Neural progenitor cell (in vitro differentiated cells): ENCODE data around the gene TP53INP2. TPM values are rescaled to one million over a fixed set of nuclear protein-coding genes. Genes with fewer than 3 reads are reported as not detected.

Experiments
- DNase-seq: peaks from one replicate; pipeline ENCODE4 v3.0.0-alpha.2; 2016; ENCODE audit warnings: low spot score
- H2AFZ ChIP-seq: fragments of 200-600 bp; sonication (generic); replicated peaks from 2 replicates; pipeline ENCODE4 v1.6.1; 2016; ENCODE audit warnings: antibody characterized with exemption
- H3F3A ChIP-seq: fragments of 200-600 bp; sonication (generic); 2 replicates; pipeline ENCODE4 v1.6.1; 2016; ENCODE audit warnings: antibody characterized with exemption, low read depth
- H3K27ac ChIP-seq: fragments of 200-600 bp; sonication (generic); 2 replicates; pipeline ENCODE4 v1.5.1; 2016; ENCODE audit warnings: mild to moderate bottlenecking
- H3K27me3 ChIP-seq: fragments of 200-600 bp; sonication (generic); 2 replicates; pipeline ENCODE4 v1.6.1; 2016; ENCODE audit warnings: mild to moderate bottlenecking, moderate library complexity
- H3K36me3 ChIP-seq: fragments of 200-600 bp; sonication (generic); 2 replicates; pipeline ENCODE4 v1.5.1; 2016
- H3K4me1 ChIP-seq: fragments of 200-600 bp; sonication (generic); 2 replicates; pipeline ENCODE4 v1.6.1; 2016; ENCODE audit warnings: mixed run types
- H3K4me2 ChIP-seq: fragments of 200-600 bp; sonication (generic); 2 replicates; pipeline ENCODE4 v1.6.1; 2016
- H3K4me3 ChIP-seq: fragments of 200-600 bp; sonication (generic); 2 replicates; pipeline ENCODE4 v1.5.1; 2016
- H3K79me2 ChIP-seq: fragments of 200-600 bp; sonication (generic); 2 replicates; pipeline ENCODE4 v1.6.1; 2016; ENCODE audit warnings: low read depth
- H3K9ac ChIP-seq: fragments of 200-600 bp; sonication (generic); 2 replicates; pipeline ENCODE4 v1.6.1; 2016
- H3K9me3 ChIP-seq: fragments of 200-600 bp; sonication (generic); 2 replicates; pipeline ENCODE4 v1.5.1; 2016; ENCODE audit warnings: low read depth
- H4K20me1 ChIP-seq: fragments of 200-600 bp; sonication (generic); 2 replicates; pipeline ENCODE4 v1.6.1; 2016; ENCODE audit warnings: low read depth
- H3K27ac Mint-ChIP-seq: 3 replicates; pipeline ENCODE4 v1.8.0; 2021; ENCODE audit warnings: mixed read lengths
- H3K27me3 Mint-ChIP-seq: 2 replicates; pipeline ENCODE4 v1.8.0; 2022; ENCODE audit warnings: low read depth, mild to moderate bottlenecking, inconsistent platforms, moderate library complexity, mixed read lengths; ENCODE audit not compliant: insufficient read depth
- H3K36me3 Mint-ChIP-seq: 3 replicates; pipeline ENCODE4 v1.8.0; 2021; ENCODE audit warnings: mixed read lengths
- H3K4me1 Mint-ChIP-seq: 3 replicates; pipeline ENCODE4 v1.8.0; 2021; ENCODE audit warnings: mixed read lengths
- H3K4me3 Mint-ChIP-seq: 3 replicates; pipeline ENCODE4 v1.8.0; 2021; ENCODE audit warnings: mild to moderate bottlenecking, moderate library complexity, mixed read lengths
- H3K9me3 Mint-ChIP-seq: 3 replicates; pipeline ENCODE4 v1.8.0; 2020; ENCODE audit warnings: mixed read lengths
- EZH2 ChIP-seq: fragments of 200-600 bp; sonication (generic); IDR thresholded peaks from 2 replicates; pipeline ENCODE4 v1.6.1; 2017; ENCODE audit warnings: antibody characterized with exemption, mild to moderate bottlenecking, moderate library complexity
- EZH2phosphoT487 ChIP-seq: fragments of 200-600 bp; sonication (generic); IDR thresholded peaks from 2 replicates; pipeline ENCODE4 v1.6.1; 2017; ENCODE audit warnings: antibody characterized with exemption
- total RNA-seq: library from RNA; depleted of rRNA; stranded (reverse); fragments of >200 nt; gene quantifications from 2 replicates; pipeline ENCODE4 v1.2.3, GENCODE V29; 2015; ENCODE audit warnings: low replicate concordance
- TF ChIP-seq, protein P1 (sequence below): fragments of 200-600 bp; sonication (generic); IDR thresholded peaks from 2 replicates; pipeline ENCODE4 v1.5.1; 2017; ENCODE audit warnings: antibody characterized with exemption, mild to moderate bottlenecking

TP53INP2 gene
- total RNA-seq, 1 donor from 2014 or later = 1.1 TPM

DNA sequence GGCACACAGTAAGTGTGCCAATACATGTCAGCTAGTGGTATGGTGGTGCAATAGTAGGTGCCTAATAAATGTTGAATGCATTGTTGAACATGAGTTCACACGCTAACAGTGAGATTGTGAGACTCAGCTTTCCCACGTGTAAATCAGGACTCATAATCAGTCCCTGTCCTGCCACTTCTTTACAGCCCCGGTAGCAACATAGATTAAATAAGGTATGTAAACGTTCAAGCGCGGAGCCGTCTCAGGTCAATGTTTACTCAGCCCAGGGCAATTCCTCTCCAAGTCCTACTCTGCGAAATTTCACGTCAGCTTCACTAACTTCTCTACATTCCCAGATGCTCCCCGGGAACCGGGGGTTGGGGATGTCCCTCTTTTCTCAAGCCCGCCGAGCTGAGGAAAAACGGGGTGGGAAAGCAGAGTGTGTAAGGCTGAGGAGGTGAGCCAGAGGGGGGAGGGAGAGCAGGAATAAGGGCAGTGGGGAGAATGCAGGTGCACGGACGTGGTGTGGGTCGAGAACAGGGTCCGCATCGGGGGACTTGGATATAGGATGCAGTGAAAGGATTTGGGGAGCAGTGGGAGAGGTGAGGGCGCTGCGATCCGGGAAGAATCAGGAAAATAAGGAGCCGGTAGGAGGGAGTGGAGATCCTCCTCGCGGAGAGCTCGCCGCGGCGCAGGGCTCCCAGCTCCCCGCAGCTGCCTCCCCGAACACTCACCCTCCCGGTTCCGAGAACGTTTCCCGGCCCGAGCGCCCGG lies 544 bp upstream of the TP53INP2 start:
- Mint-ChIP-seq H3K36me3 (no peaks in the 10 kb centered on the region), H3K9me3 (no peaks in the 10 kb centered on the region), H3K27me3 (peaks cover 33% of the 10 kb centered on the region), H3K4me3 (peak overlapping the region; percentile 97), H3K27ac (peak overlapping the region; percentile 77), H3K4me1 (peaks cover 17% of the 10 kb centered on the region)
- H3K27ac ChIP-seq = no peak overlapping the region
- H4K20me1 ChIP-seq = peaks cover 14% of the 10 kb centered on the region
- H3K4me2 ChIP-seq = peak overlapping the region; percentile 88
- no peaks in the 10 kb centered on the region for H3K4me1 ChIP-seq
- no peak overlapping the region for H3K9ac ChIP-seq
- peaks cover 18% of the 10 kb centered on the region for H3F3A ChIP-seq
- peak overlapping the region; percentile 61 for H2AFZ ChIP-seq
- no peaks in the 10 kb centered on the region for H3K36me3 ChIP-seq
- DNase-seq = peak; percentile 33
- peak overlapping the region; percentile 70 for H3K4me3 ChIP-seq
- H3K79me2 ChIP-seq = no peaks in the 10 kb centered on the region
- H3K9me3 ChIP-seq = no peaks in the 10 kb centered on the region
- H3K27me3 ChIP-seq = peaks cover 67% of the 10 kb centered on the region
- peak; percentile 49 for TF ChIP-seq EZH2
- TF ChIP-seq, protein P1, sequence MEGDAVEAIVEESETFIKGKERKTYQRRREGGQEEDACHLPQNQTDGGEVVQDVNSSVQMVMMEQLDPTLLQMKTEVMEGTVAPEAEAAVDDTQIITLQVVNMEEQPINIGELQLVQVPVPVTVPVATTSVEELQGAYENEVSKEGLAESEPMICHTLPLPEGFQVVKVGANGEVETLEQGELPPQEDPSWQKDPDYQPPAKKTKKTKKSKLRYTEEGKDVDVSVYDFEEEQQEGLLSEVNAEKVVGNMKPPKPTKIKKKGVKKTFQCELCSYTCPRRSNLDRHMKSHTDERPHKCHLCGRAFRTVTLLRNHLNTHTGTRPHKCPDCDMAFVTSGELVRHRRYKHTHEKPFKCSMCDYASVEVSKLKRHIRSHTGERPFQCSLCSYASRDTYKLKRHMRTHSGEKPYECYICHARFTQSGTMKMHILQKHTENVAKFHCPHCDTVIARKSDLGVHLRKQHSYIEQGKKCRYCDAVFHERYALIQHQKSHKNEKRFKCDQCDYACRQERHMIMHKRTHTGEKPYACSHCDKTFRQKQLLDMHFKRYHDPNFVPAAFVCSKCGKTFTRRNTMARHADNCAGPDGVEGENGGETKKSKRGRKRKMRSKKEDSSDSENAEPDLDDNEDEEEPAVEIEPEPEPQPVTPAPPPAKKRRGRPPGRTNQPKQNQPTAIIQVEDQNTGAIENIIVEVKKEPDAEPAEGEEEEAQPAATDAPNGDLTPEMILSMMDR = no peak
- TF ChIP-seq EZH2phosphoT487 = no peak

DNA sequence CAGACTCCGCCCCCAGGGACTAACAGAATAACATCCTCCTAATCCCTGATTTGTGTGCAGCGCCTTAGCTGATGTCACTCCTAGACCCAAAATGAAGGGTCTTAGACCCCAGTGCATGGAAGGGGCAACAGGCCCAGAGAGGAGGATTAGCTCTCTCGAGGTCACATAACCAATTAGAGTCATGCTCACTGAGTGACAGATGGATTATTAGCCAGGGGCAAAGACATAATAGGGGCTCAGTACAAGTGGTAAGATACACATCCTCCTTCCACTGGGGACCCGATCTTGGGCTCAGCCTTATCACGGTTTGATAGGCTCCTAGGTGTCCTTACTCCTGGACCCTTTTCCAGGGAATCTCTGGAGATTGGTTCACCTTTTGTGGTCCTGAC lies 858 bp downstream of the TP53INP2 start:
- H3K4me1 ChIP-seq = no peaks in the 10 kb centered on the region
- H3K4me3 Mint-ChIP-seq = peak overlapping the region; percentile 89
- no peaks in the 10 kb centered on the region for H3K36me3 ChIP-seq
- peak; percentile 6 for DNase-seq
- no peak overlapping the region for H3K27ac ChIP-seq
- no peaks in the 10 kb centered on the region for H3K36me3 Mint-ChIP-seq
- H3K27me3 Mint-ChIP-seq = peaks cover 35% of the 10 kb centered on the region
- peaks cover 17% of the 10 kb centered on the region for H3K4me1 Mint-ChIP-seq
- TF ChIP-seq, protein P1 = no peak
- no peak for TF ChIP-seq EZH2phosphoT487
- TF ChIP-seq EZH2 = no peak
- H3K27ac Mint-ChIP-seq = no peak overlapping the region
- H3K27me3 ChIP-seq = peaks cover 80% of the 10 kb centered on the region
- no peaks in the 10 kb centered on the region for H3K9me3 Mint-ChIP-seq
- peak overlapping the region; percentile 88 for H3K4me2 ChIP-seq
- H3K9me3 ChIP-seq = no peaks in the 10 kb centered on the region
- peaks cover 24% of the 10 kb centered on the region for H3F3A ChIP-seq
- no peak overlapping the region for H3K9ac ChIP-seq
- H3K79me2 ChIP-seq = no peaks in the 10 kb centered on the region
- peaks cover 14% of the 10 kb centered on the region for H4K20me1 ChIP-seq
- no peak overlapping the region for H2AFZ ChIP-seq
- peak overlapping the region; percentile 70 for H3K4me3 ChIP-seq

DNA sequence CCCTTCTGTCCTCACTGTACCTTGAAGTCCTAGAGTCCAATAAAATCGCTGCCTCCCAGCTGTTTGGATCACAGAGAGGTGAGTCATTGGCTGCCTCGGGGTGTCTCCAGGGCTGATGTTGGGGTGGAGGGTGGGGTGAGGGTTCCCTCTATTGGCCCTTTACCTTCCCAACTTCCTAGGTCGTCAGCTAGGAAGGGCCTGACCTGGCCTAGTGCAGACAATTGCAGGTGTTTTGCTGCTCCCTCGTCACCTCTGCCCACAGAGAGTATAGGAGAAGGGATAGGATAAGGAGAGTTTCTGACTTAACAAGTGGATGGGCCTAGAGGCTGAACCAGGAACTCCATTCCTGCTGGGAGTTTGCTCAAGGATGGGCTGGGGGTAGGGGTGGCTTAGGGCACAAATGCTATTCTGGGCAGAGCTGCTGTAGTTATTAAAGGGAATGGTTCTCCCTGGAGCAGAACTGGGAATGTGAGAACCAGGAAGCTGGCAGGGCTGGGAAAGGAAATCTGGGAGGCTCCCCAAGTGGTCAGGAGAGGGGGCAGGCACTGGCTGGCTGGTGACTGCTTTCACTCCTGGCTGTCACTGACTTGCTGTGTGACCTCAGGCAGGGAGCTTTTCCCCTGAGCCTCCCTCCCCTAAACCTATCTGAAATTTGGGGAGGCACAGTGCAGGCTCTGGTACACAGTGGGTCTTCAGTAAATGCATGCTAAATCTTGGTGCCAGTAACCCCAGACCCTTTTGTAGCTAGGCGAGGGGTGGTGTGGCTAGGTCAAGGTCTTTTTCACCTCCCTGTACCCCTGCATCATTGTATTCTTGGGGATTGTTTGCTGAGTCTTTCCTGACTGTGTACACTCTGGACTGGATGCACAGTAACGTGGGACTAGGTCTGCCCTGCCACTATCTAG lies 1.5 kb downstream of the TP53INP2 start:
- H3K27me3 Mint-ChIP-seq = peaks cover 41% of the 10 kb centered on the region
- no peak overlapping the region for H3K27ac ChIP-seq

More for the DNA sequence above, 1.5 kb downstream of the TP53INP2 start:
- peaks cover 86% of the 10 kb centered on the region for H3K27me3 ChIP-seq
- H3K27ac Mint-ChIP-seq = no peak overlapping the region
- H3K9me3 ChIP-seq = no peaks in the 10 kb centered on the region
- peaks cover 22% of the 10 kb centered on the region for H3K4me1 Mint-ChIP-seq
- TF ChIP-seq EZH2phosphoT487 = no peak
- no peak for TF ChIP-seq EZH2
- TF ChIP-seq, protein P1 = no peak
- no peak overlapping the region for H2AFZ ChIP-seq
- H3F3A ChIP-seq = peaks cover 30% of the 10 kb centered on the region
- H3K79me2 ChIP-seq = no peaks in the 10 kb centered on the region
- H3K4me2 ChIP-seq = no peak overlapping the region
- no peak overlapping the region for H3K4me3 ChIP-seq
- H3K36me3 ChIP-seq = no peaks in the 10 kb centered on the region
- no peaks in the 10 kb centered on the region for H3K36me3 Mint-ChIP-seq
- H3K9ac ChIP-seq = no peak overlapping the region
- no peaks in the 10 kb centered on the region for H3K4me1 ChIP-seq
- peak overlapping the region; percentile 89 for H3K4me3 Mint-ChIP-seq
- H4K20me1 ChIP-seq = peaks cover 19% of the 10 kb centered on the region
- no peaks in the 10 kb centered on the region for H3K9me3 Mint-ChIP-seq
- DNase-seq = no peak
